ENCODE data around the gene VSX1.

VSX1 gene

GRCh38 chr20:25040438-25040831, 41.5 kb downstream of the VSX1 start:
- DNase-seq (ENCODE audit: low spot score): no peak

- DNase-seq (ENCODE audit: low spot score): peak; percentile 88
Observed at GRCh38 chr20:25039697-25040437, 42.1 kb downstream of the VSX1 start.

- DNase-seq (ENCODE audit: low spot score): no peak
Observed at GRCh38 chr20:25038591-25039015, 43.3 kb downstream of the VSX1 start.

GRCh38 chr20:25038103-25038410, 43.9 kb downstream of the VSX1 start:
- DNase-seq (ENCODE audit: low spot score): no peak

- DNase-seq (ENCODE audit: low spot score): no peak
Observed at GRCh38 chr20:25037288-25038102, 44.4 kb downstream of the VSX1 start.

GRCh38 chr20:25036331-25036936, 45.5 kb downstream of the VSX1 start:
- no peak for DNase-seq (ENCODE audit: low spot score)

- DNase-seq (ENCODE audit: low spot score): peak; percentile 59
Observed at GRCh38 chr20:25035921-25036320, 46.0 kb downstream of the VSX1 start.

GRCh38 chr20:25033924-25034300, 48.0 kb downstream of the VSX1 start:
- DNase-seq (ENCODE audit: low spot score): no peak

GRCh38 chr20:25033265-25033923, 48.5 kb downstream of the VSX1 start:
- no peak for DNase-seq (ENCODE audit: low spot score)

GRCh38 chr20:25032478-25033264, 49.3 kb downstream of the VSX1 start:
- DNase-seq (ENCODE audit: low spot score): peak; percentile 99

- peak; percentile 77 for DNase-seq (ENCODE audit: low spot score)
Observed at GRCh38 chr20:25032065-25032477, 49.9 kb downstream of the VSX1 start.

GRCh38 chr20:25031241-25031640, 50.7 kb downstream of the VSX1 start:
- DNase-seq (ENCODE audit: low spot score): no peak

GRCh38 chr20:25030649-25031207, 51.2 kb downstream of the VSX1 start:
- DNase-seq (ENCODE audit: low spot score): no peak

GRCh38 chr20:25030007-25030648, 51.8 kb downstream of the VSX1 start:
- DNase-seq (ENCODE audit: low spot score): peak; percentile 82

GRCh38 chr20:25025986-25026605, 55.8 kb downstream of the VSX1 start:
- DNase-seq (ENCODE audit: low spot score): no peak

Measured in globus pallidus (tissue), 1 donor.